Suprapubic skin (tissue), 4 donors: ENCODE data around the gene MYMX. TPM values are rescaled to one million over a fixed set of nuclear protein-coding genes. Genes with fewer than 3 reads are reported as not detected.

Experiments
- DNase-seq, 2 donors: peaks; one replicate each; pipeline ENCODE4 v3.0.0-alpha.2; 2019; ENCODE audit warnings: low spot score in 2 of 2
- H3K27ac ChIP-seq: fragments of 200-600 bp; sonication (generic); one replicate; pipeline ENCODE4 v1.5.1; 2019
- H3K27me3 ChIP-seq: fragments of 200-600 bp; sonication (generic); one replicate; pipeline ENCODE4 v1.5.1; 2019
- H3K36me3 ChIP-seq: fragments of 200-600 bp; sonication (generic); one replicate; pipeline ENCODE4 v1.5.1; 2019
- H3K4me1 ChIP-seq: fragments of 200-600 bp; sonication (generic); one replicate; pipeline ENCODE4 v1.5.1; 2019
- H3K4me3 ChIP-seq: fragments of 200-600 bp; sonication (generic); one replicate; pipeline ENCODE4 v1.5.1; 2019; ENCODE audit warnings: mild to moderate bottlenecking
- H3K9me3 ChIP-seq: fragments of 200-600 bp; sonication (generic); one replicate; pipeline ENCODE4 v1.5.1; 2019
- CTCF ChIP-seq, 2 donors: fragments of 200-600 bp in 1 of 2; fragments of 450-650 bp in 1 of 2; sonication (generic) in 1 of 2; IDR thresholded peaks; one replicate each; pipeline ENCODE4 v1.5.1; 2016 to 2019; ENCODE audit warnings: antibody characterized with exemption in 2 of 2, mild to moderate bottlenecking in 1 of 2, moderate library complexity in 1 of 2
- EP300 ChIP-seq: sonication (generic); formaldehyde crosslinking; IDR thresholded peaks from one replicate; pipeline ENCODE4 v1.6.1; 2017; ENCODE audit warnings: antibody characterized with exemption
- POLR2A ChIP-seq, 2 donors: fragments of 450-650 bp; IDR thresholded peaks; one replicate each; pipeline ENCODE4 v1.6.1; 2017; ENCODE audit warnings: antibody characterized with exemption in 2 of 2, mild to moderate bottlenecking in 2 of 2, moderate library complexity in 2 of 2
- POLR2AphosphoS5 ChIP-seq, 3 donors: sonication (generic); formaldehyde crosslinking; IDR thresholded peaks; one replicate each; pipeline ENCODE4 v1.6.1; 2017; ENCODE audit warnings: antibody characterized with exemption in 3 of 3
- WGBS: methylation state at CpG from one replicate; pipeline ENCODE4 v1.1.5; 2018; 5-methylcytosine and 5-hydroxymethylcytosine counted together
- total RNA-seq, 4 donors: library from RNA; depleted of rRNA; stranded (reverse); fragments of >200 nt; gene quantifications; one replicate each; pipeline ENCODE4 v1.1.0, GENCODE V29; 2016

MYMX gene
- total RNA-seq, 4 donors from 2014 or later, result not detected

GRCh38 chr6:44202972-44203750 is 13.6 kb upstream of the MYMX start:
- H3K27ac ChIP-seq, result peak overlapping the region; percentile 85
- WGBS, result 90% methylated on average over 8 of the region's 11 CpGs

GRCh38 chr6:44203955-44204354 is 12.8 kb upstream of the MYMX start:
- no peak overlapping the region for H3K4me3 ChIP-seq
- H3K4me1 ChIP-seq, result peaks cover 46% of the 10 kb centered on the region
- WGBS, result 59% methylated on average over 6 of the region's 6 CpGs
- no peaks in the 10 kb centered on the region for H3K9me3 ChIP-seq
- no peak overlapping the region for H3K27ac ChIP-seq
- TF ChIP-seq POLR2A (IDR thresholded peaks at IDR 0.05) (no peak), CTCF (IDR thresholded peaks at IDR 0.05) (no peak), EP300 (no peak), POLR2AphosphoS5 (IDR thresholded peaks at IDR 0.05) (no peak)
- no peaks in the 10 kb centered on the region for H3K27me3 ChIP-seq
- no peaks in the 10 kb centered on the region for H3K36me3 ChIP-seq
- DNase-seq, result no peak

More at GRCh38 chr6:44202972-44203750, 13.6 kb upstream of the MYMX start:
- Histone ChIP-seq H3K4me1 (peaks cover 49% of the 10 kb centered on the region), H3K4me3 (no peak overlapping the region), H3K9me3 (no peaks in the 10 kb centered on the region), H3K27me3 (no peaks in the 10 kb centered on the region), H3K36me3 (no peaks in the 10 kb centered on the region)
- TF ChIP-seq POLR2AphosphoS5 (IDR thresholded peaks at IDR 0.05), result no peak
- TF ChIP-seq CTCF (IDR thresholded peaks at IDR 0.05), result no peak
- no peak for TF ChIP-seq EP300
- TF ChIP-seq POLR2A (IDR thresholded peaks at IDR 0.05), result no peak
- no peak for DNase-seq

- no peak for DNase-seq
- Histone ChIP-seq H3K27ac (no peak overlapping the region), H3K4me3 (no peak overlapping the region), H3K36me3 (no peaks in the 10 kb centered on the region), H3K27me3 (no peaks in the 10 kb centered on the region), H3K9me3 (no peaks in the 10 kb centered on the region), H3K4me1 (peaks cover 11% of the 10 kb centered on the region)
- TF ChIP-seq POLR2A (IDR thresholded peaks at IDR 0.05) (no peak), POLR2AphosphoS5 (IDR thresholded peaks at IDR 0.05) (no peak), CTCF (IDR thresholded peaks at IDR 0.05) (no peak), EP300 (no peak)
- 90% methylated on average over 6 of the region's 6 CpGs for WGBS
Observed at GRCh38 chr6:44207966-44208365, 8.8 kb upstream of the MYMX start.

DNA sequence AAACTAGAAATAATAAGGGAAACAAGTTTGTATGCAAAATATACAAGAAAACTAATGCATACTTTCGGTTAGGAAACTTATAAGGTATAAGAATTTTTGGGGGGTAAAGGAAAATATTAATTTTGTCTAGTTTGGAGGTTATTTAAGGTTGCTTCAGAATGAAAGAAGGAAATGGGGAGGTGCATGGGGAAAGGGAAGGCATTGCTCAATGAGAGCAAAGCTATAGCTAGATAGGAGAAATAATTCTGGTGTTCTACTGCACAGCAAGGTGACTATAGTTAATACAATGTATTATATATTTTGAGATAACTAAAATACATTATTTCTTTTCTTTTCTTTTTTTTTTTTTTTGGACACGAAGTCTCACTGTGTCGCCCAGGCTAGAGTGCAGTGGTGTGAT is 5.4 kb upstream of the MYMX start:
- H3K36me3 ChIP-seq, result no peaks in the 10 kb centered on the region
- DNase-seq, result no peak
- no peak overlapping the region for H3K4me3 ChIP-seq
- H3K4me1 ChIP-seq, result peaks cover 3% of the 10 kb centered on the region
- TF ChIP-seq POLR2AphosphoS5 (IDR thresholded peaks at IDR 0.05) (no peak), POLR2A (IDR thresholded peaks at IDR 0.05) (no peak), EP300 (no peak), CTCF (IDR thresholded peaks at IDR 0.05) (no peak)
- 81% methylated on average over 3 of the region's 3 CpGs for WGBS
- no peaks in the 10 kb centered on the region for H3K27me3 ChIP-seq
- no peaks in the 10 kb centered on the region for H3K9me3 ChIP-seq
- no peak overlapping the region for H3K27ac ChIP-seq

DNA sequence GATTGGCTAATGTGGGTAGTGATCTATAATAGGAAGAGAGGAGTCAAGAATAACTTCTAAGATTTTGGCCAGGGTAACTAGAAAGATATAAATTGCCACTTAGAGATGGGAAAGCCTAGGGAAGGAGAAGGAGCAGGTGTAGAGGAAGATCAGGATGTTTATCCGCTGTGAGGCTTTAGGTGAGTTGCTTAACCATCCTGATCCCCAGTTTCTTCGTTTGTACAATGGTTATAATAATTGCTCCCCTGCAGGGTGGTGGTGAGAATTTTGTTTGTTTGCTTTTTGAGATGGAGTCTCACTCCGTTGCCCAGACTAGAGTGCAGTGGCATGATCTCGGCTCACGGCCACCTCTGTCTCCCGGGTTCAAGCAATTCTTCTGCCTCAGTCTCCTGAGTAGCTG is 2.4 kb upstream of the MYMX start:
- no peak for TF ChIP-seq POLR2A (IDR thresholded peaks at IDR 0.05)
- no peak for TF ChIP-seq CTCF (IDR thresholded peaks at IDR 0.05)
- no peak for TF ChIP-seq EP300
- no peak for TF ChIP-seq POLR2AphosphoS5 (IDR thresholded peaks at IDR 0.05)
- WGBS, result 95% methylated on average over 6 of the region's 6 CpGs
- DNase-seq, result no peak
- Histone ChIP-seq H3K4me1 (peaks cover 28% of the 10 kb centered on the region), H3K36me3 (no peaks in the 10 kb centered on the region), H3K9me3 (no peaks in the 10 kb centered on the region), H3K27ac (no peak overlapping the region), H3K27me3 (no peaks in the 10 kb centered on the region), H3K4me3 (no peak overlapping the region)
